Fibroblast of mammary gland (primary cell): ENCODE results near the gene PARP15.

Experiments
- DNase-seq: peaks from one replicate; pipeline ENCODE4 v3.0.0-alpha.2; 2010; ENCODE audit warnings: low read depth
- H3K4me3 ChIP-seq: 2 replicates; pipeline ENCODE4 v1.5.1; 2011; ENCODE audit warnings: low read depth, mild to moderate bottlenecking, low read length, moderate library complexity; ENCODE audit not compliant: control insufficient read depth
- TF ChIP-seq, protein P1 (sequence below): conservative IDR thresholded peaks from 2 replicates; pipeline ENCODE4 v1.5.1; 2011; ENCODE audit warnings: low read depth, low read length, inconsistent platforms; ENCODE audit not compliant: control insufficient read depth, insufficient read depth

PARP15 gene

DNA sequence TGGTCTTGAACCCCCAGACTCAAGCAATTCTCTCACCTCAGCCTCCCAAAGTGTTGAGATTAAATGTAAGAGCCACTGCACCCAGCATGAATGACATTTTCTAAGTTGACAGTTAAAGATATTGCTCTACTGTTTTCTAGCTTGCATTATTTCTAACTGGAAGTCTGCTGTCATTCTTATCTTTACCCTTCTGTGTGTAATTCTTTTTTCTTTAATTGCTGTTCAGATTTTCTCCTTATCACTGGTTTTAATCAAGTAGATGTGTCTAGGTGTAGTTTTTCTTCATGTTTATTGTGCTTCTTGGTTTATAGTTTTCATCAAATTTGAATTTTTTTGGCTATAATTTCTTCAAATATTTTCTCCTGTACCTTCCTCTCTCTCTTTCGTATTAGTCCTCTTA lies 4.9 kb downstream of the PARP15 start:
- TF ChIP-seq, protein P1, sequence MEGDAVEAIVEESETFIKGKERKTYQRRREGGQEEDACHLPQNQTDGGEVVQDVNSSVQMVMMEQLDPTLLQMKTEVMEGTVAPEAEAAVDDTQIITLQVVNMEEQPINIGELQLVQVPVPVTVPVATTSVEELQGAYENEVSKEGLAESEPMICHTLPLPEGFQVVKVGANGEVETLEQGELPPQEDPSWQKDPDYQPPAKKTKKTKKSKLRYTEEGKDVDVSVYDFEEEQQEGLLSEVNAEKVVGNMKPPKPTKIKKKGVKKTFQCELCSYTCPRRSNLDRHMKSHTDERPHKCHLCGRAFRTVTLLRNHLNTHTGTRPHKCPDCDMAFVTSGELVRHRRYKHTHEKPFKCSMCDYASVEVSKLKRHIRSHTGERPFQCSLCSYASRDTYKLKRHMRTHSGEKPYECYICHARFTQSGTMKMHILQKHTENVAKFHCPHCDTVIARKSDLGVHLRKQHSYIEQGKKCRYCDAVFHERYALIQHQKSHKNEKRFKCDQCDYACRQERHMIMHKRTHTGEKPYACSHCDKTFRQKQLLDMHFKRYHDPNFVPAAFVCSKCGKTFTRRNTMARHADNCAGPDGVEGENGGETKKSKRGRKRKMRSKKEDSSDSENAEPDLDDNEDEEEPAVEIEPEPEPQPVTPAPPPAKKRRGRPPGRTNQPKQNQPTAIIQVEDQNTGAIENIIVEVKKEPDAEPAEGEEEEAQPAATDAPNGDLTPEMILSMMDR, result no peak

GRCh38 chr3:122586098-122586497 lies 8.6 kb downstream of the PARP15 start:
- DNase-seq, result no peak
- no peak overlapping the region for H3K4me3 ChIP-seq
- TF ChIP-seq, protein P1, result no peak

More for the DNA sequence above, 4.9 kb downstream of the PARP15 start:
- H3K4me3 ChIP-seq, result no peak overlapping the region
- DNase-seq, result no peak

GRCh38 chr3:122586773-122587485 lies 9.5 kb downstream of the PARP15 start:
- DNase-seq, result no peak
- H3K4me3 ChIP-seq, result no peak overlapping the region
- TF ChIP-seq, protein P1, result no peak

DNA sequence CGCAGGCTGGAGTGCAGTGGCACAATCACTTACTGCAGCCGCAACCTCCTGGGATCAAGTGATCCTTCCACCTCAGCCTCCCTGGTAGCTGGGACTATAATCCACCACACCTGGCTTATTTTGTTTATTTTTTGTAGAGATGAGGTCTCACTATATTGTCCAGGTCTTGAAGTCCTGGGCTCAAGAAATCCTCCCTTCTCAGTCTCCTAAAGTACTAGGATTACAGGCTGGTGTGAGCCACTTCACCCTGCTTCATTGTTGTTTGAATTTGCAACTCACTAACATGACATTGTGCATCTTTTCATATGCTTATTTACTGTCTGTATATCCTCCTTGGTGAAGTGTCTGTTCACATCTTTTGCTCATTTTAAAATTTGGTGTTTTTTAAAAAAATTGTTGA lies 10.1 kb downstream of the PARP15 start:
- no peak overlapping the region for H3K4me3 ChIP-seq
- no peak for DNase-seq
- TF ChIP-seq, protein P1, result no peak

- H3K4me3 ChIP-seq, result no peak overlapping the region
- DNase-seq, result no peak
- TF ChIP-seq, protein P1, result no peak
Measured at GRCh38 chr3:122589297-122589696, 11.8 kb downstream of the PARP15 start.

- no peak overlapping the region for H3K4me3 ChIP-seq
- TF ChIP-seq, protein P1, result no peak
- DNase-seq, result no peak
Measured at GRCh38 chr3:122590610-122591009, 13.2 kb downstream of the PARP15 start.
